ENCODE data around the gene THOC5.

THOC5 gene

DNA sequence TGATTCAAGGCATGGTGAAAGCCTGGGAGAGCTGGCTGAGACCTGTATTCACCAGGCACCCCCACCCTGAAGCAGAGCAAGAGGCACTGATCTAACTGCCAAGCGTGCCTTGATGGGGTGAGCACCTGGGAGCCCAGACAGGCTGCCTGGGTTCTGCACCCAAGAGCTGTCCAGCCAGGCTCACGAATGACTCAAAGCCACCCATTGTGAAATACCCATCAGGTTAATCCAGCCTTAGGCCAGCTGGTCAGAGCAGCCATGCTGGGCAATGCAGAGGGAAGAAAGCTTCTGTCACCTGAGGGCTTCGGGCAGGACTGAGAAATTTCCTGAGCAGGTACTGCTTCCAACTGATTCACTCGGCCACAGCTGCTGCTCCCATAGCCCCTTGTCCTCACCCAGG, 22.1 kb downstream of the THOC5 start:
- 90% methylated on average over 4 of the region's 4 CpGs for WGBS
- peaks cover 26% of the 10 kb centered on the region for H3K79me1 ChIP-seq (replicated peaks; ENCODE audit: low read length, poor library complexity, severe bottlenecking)

DNA sequence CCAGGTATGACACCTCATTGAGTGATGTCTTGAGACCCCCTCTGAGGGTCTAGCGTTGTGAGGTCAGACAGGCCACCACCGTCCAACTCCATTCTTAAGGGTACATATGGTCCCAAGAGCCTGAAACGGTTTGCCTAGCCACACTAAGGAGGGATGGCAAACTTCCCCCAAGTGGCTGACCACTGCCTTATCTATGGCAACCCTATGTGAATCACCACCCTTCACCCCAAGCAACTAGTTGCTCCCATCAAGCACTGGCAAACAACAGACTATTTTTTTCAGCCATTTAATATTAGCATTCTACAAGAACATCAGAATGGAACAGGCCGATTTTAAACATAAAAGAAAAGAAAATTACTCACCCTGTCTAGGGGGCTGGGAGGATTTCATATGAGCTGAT, 22.8 kb downstream of the THOC5 start:
- peaks cover 26% of the 10 kb centered on the region for H3K79me1 ChIP-seq (replicated peaks; ENCODE audit: low read length, poor library complexity, severe bottlenecking)
- no peak overlapping the region for H2BK15ac ChIP-seq (ENCODE audit: low read depth, poor library complexity, severe bottlenecking)
- H3K4me1 ChIP-seq (ENCODE audit: control insufficient read depth, insufficient read depth, low read depth, low read length): no peaks in the 10 kb centered on the region
- H4K8ac ChIP-seq (ENCODE audit: low read length): no peak overlapping the region
- H2AK5ac ChIP-seq (ENCODE audit: low read length, severe bottlenecking): no peak overlapping the region
- no peak overlapping the region for H3K9ac ChIP-seq (ENCODE audit: low read length)
- H3K4ac ChIP-seq (ENCODE audit: low read depth in 1 of 2, low read length in 2 of 2): no peak overlapping the region
- no peak overlapping the region for H3K27ac ChIP-seq (ENCODE audit: low read length, poor library complexity, severe bottlenecking)
- no peak overlapping the region for H3K14ac ChIP-seq (ENCODE audit: low read length in 2 of 2)
- 96% methylated on average over 3 of the region's 4 CpGs for WGBS
- H3K27me3 ChIP-seq (ENCODE audit: control insufficient read depth in 1 of 2, insufficient read depth in 1 of 2, low read length in 2 of 2): no peaks in the 10 kb centered on the region
- no peak overlapping the region for H3K23ac ChIP-seq (ENCODE audit: low read length in 2 of 2)
- peaks cover 56 to 88% of the 10 kb centered on the region in 2 experiments for H3K36me3 ChIP-seq (ENCODE audit: control insufficient read depth in 1 of 2, insufficient read depth in 2 of 2, low read depth in 1 of 2, low read length in 2 of 2)
- no peak overlapping the region for H3K18ac ChIP-seq (ENCODE audit: low read depth in 1 of 2, low read length in 2 of 2)
- no peak overlapping the region for H2BK5ac ChIP-seq (ENCODE audit: low read depth, low read length, poor library complexity, severe bottlenecking)
- no peak overlapping the region for H3K4me2 ChIP-seq (ENCODE audit: low read length, poor library complexity, severe bottlenecking)
- no peak overlapping the region for H2AFZ ChIP-seq (ENCODE audit: low read depth, low read length)
- DNase-seq: no peak
- no peak overlapping the region for H2BK12ac ChIP-seq (ENCODE audit: low read length in 2 of 2)
- H3K9me3 ChIP-seq (ENCODE audit: control insufficient read depth, low read length): no peaks in the 10 kb centered on the region
- no peak overlapping the region for H4K91ac ChIP-seq (ENCODE audit: low read length)
- H3K4me3 ChIP-seq (ENCODE audit: insufficient read depth in 1 of 2, low read depth in 1 of 2, low read length in 2 of 2): no peak overlapping the region
- no peak overlapping the region for H2BK120ac ChIP-seq (ENCODE audit: low read depth, low read length)

More for the DNA sequence above, 22.1 kb downstream of the THOC5 start:
- Histone ChIP-seq H3K4me1 (ENCODE audit: control insufficient read depth, insufficient read depth, low read depth, low read length) (no peaks in the 10 kb centered on the region), H4K91ac (ENCODE audit: low read length) (no peak overlapping the region), H4K8ac (ENCODE audit: low read length) (no peak overlapping the region), H3K27me3 (ENCODE audit: control insufficient read depth in 1 of 2, insufficient read depth in 1 of 2, low read length in 2 of 2) (no peaks in the 10 kb centered on the region), H2AK5ac (ENCODE audit: low read length, severe bottlenecking) (no peak overlapping the region), H2BK12ac (ENCODE audit: low read length in 2 of 2) (no peak overlapping the region), H3K23ac (ENCODE audit: low read length in 2 of 2) (no peak overlapping the region), H3K27ac (ENCODE audit: low read length, poor library complexity, severe bottlenecking) (no peak overlapping the region), H3K4ac (ENCODE audit: low read depth in 1 of 2, low read length in 2 of 2) (no peak overlapping the region), H2BK5ac (ENCODE audit: low read depth, low read length, poor library complexity, severe bottlenecking) (no peak overlapping the region), H2BK15ac (ENCODE audit: low read depth, poor library complexity, severe bottlenecking) (no peak overlapping the region), H3K36me3 (ENCODE audit: control insufficient read depth in 1 of 2, insufficient read depth in 2 of 2, low read depth in 1 of 2, low read length in 2 of 2) (peaks cover 61 to 89% of the 10 kb centered on the region in 2 experiments), H2AFZ (ENCODE audit: low read depth, low read length) (no peak overlapping the region), H3K9ac (ENCODE audit: low read length) (no peak overlapping the region), H3K14ac (ENCODE audit: low read length in 2 of 2) (no peak overlapping the region), H3K18ac (ENCODE audit: low read depth in 1 of 2, low read length in 2 of 2) (no peak overlapping the region), H3K4me3 (ENCODE audit: insufficient read depth in 1 of 2, low read depth in 1 of 2, low read length in 2 of 2) (no peak overlapping the region), H3K9me3 (ENCODE audit: control insufficient read depth, low read length) (no peaks in the 10 kb centered on the region), H2BK120ac (ENCODE audit: low read depth, low read length) (no peak overlapping the region), H3K4me2 (ENCODE audit: low read length, poor library complexity, severe bottlenecking) (no peak overlapping the region)
- no peak for DNase-seq

DNA sequence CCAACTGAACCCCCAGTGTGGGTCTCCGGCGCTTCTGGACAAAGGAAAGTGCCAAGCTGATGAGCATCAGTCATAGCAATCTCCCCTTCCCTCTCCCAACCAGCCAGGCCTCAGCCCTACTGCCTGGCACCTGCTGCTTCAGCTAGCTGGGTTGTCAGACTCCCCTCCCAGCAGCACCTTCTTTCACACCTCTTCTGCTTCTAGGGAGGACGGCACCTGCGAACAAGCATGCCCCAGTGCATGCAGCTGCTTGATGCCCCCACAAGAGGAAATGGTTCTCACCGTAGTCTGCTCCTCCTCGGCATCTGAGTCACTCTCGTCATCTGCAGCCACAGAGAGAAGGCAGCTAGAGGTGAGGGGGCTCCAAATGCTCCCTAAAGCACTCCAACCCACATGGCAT, 25.4 kb downstream of the THOC5 start:
- Histone ChIP-seq H3K4ac (ENCODE audit: low read depth in 1 of 2, low read length in 2 of 2) (no peak overlapping the region), H2AFZ (ENCODE audit: low read depth, low read length) (no peak overlapping the region), H3K23ac (ENCODE audit: low read length in 2 of 2) (no peak overlapping the region), H2BK5ac (ENCODE audit: low read depth, low read length, poor library complexity, severe bottlenecking) (no peak overlapping the region), H4K91ac (ENCODE audit: low read length) (no peak overlapping the region), H4K8ac (ENCODE audit: low read length) (no peak overlapping the region), H3K4me2 (ENCODE audit: low read length, poor library complexity, severe bottlenecking) (no peak overlapping the region), H3K27ac (ENCODE audit: low read length, poor library complexity, severe bottlenecking) (no peak overlapping the region), H2BK15ac (ENCODE audit: low read depth, poor library complexity, severe bottlenecking) (no peak overlapping the region), H3K79me1 (replicated peaks; ENCODE audit: low read length, poor library complexity, severe bottlenecking) (peaks cover 36% of the 10 kb centered on the region), H2BK12ac (ENCODE audit: low read length in 2 of 2) (no peak overlapping the region), H3K9ac (ENCODE audit: low read length) (no peak overlapping the region), H3K27me3 (ENCODE audit: control insufficient read depth in 1 of 2, insufficient read depth in 1 of 2, low read length in 2 of 2) (no peaks in the 10 kb centered on the region), H3K4me1 (ENCODE audit: control insufficient read depth, insufficient read depth, low read depth, low read length) (no peaks in the 10 kb centered on the region), H3K14ac (ENCODE audit: low read length in 2 of 2) (no peak overlapping the region), H3K4me3 (ENCODE audit: insufficient read depth in 1 of 2, low read depth in 1 of 2, low read length in 2 of 2) (no peak overlapping the region), H3K9me3 (ENCODE audit: control insufficient read depth, low read length) (no peaks in the 10 kb centered on the region), H2BK120ac (ENCODE audit: low read depth, low read length) (no peak overlapping the region), H3K36me3 (ENCODE audit: control insufficient read depth in 1 of 2, insufficient read depth in 2 of 2, low read depth in 1 of 2, low read length in 2 of 2) (peaks cover 70 to 90% of the 10 kb centered on the region in 2 experiments), H2AK5ac (ENCODE audit: low read length, severe bottlenecking) (no peak overlapping the region), H3K18ac (ENCODE audit: low read depth in 1 of 2, low read length in 2 of 2) (no peak overlapping the region)
- no peak for DNase-seq
- WGBS: 96% methylated on average over 7 of the region's 7 CpGs

DNA sequence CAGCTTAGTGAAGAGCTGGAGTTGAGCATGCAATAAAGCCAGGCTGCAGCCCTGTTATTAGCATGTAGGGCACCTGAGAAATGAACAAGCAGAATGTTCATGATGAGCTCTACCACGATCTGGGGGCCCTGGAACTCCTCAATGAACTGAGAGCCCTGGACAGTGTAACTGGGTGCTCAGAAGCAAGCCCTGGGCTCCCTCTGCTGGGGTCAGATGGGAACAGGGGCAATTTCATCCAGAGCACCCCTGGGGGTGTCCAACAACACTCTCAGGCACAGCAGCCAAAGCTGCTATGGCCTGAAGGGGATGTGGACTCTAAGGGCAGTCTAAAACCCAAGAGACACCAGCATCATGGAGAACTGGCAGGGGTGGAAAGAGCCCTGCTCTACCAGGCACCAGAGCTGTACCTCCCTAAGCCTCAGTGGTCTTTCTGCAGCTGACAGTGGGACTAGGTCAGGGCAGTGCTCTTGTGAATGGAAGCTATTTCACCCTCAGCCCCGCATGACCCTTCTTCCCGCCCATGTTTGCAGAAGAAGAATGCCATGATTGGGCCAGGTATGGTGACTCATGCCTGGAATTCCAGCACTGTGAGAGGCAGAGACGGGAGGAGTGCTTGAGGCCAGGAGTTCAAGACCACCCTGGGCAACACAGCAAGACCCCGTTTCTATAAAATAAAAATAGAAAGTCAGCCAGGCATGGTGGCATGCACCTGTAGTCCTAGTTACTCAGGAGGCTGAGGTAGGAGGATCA, 28.9 kb downstream of the THOC5 start:
- Histone ChIP-seq H2BK120ac (ENCODE audit: low read depth, low read length) (no peak overlapping the region), H3K27ac (ENCODE audit: low read length, poor library complexity, severe bottlenecking) (no peak overlapping the region), H4K91ac (ENCODE audit: low read length) (no peak overlapping the region), H3K9ac (ENCODE audit: low read length) (no peak overlapping the region), H3K27me3 (ENCODE audit: control insufficient read depth in 1 of 2, insufficient read depth in 1 of 2, low read length in 2 of 2) (no peaks in the 10 kb centered on the region), H3K79me1 (replicated peaks; ENCODE audit: low read length, poor library complexity, severe bottlenecking) (peaks cover 29% of the 10 kb centered on the region), H3K9me3 (ENCODE audit: control insufficient read depth, low read length) (no peaks in the 10 kb centered on the region), H4K8ac (ENCODE audit: low read length) (no peak overlapping the region), H3K4ac (ENCODE audit: low read depth in 1 of 2, low read length in 2 of 2) (no peak overlapping the region), H3K23ac (ENCODE audit: low read length in 2 of 2) (no peak overlapping the region), H3K14ac (ENCODE audit: low read length in 2 of 2) (no peak overlapping the region), H3K4me2 (ENCODE audit: low read length, poor library complexity, severe bottlenecking) (no peak overlapping the region), H3K4me1 (ENCODE audit: control insufficient read depth, insufficient read depth, low read depth, low read length) (no peaks in the 10 kb centered on the region), H2AK5ac (ENCODE audit: low read length, severe bottlenecking) (no peak overlapping the region), H2BK15ac (ENCODE audit: low read depth, poor library complexity, severe bottlenecking) (no peak overlapping the region), H2AFZ (ENCODE audit: low read depth, low read length) (no peak overlapping the region), H3K4me3 (ENCODE audit: insufficient read depth in 1 of 2, low read depth in 1 of 2, low read length in 2 of 2) (no peak overlapping the region), H3K18ac (ENCODE audit: low read depth in 1 of 2, low read length in 2 of 2) (no peak overlapping the region), H2BK12ac (ENCODE audit: low read length in 2 of 2) (no peak overlapping the region), H2BK5ac (ENCODE audit: low read depth, low read length, poor library complexity, severe bottlenecking) (no peak overlapping the region), H3K36me3 (ENCODE audit: control insufficient read depth in 1 of 2, insufficient read depth in 2 of 2, low read depth in 1 of 2, low read length in 2 of 2) (peaks cover 59 to 84% of the 10 kb centered on the region in 2 experiments)
- DNase-seq: peak; percentile 27
- 84% methylated on average over 5 of the region's 5 CpGs for whole genome bisulfite sequencing
